Naive thymus-derived CD4-positive, alpha-beta T cell (primary cell): ENCODE results near the gene EIF2AK2. TPM values are rescaled to one million over a fixed set of nuclear protein-coding genes. Genes with fewer than 3 reads are reported as not detected.
"Not testable (repeated sequence)": the region's sequence is repeated elsewhere in the genome, so short reads cannot be mapped to it uniquely, and the experiment has no call there.

Experiments
- ATAC-seq: fragments of 150-1000 bp; cut with Tn5 transposase; 2 replicates; pipeline ENCODE4 v1.10.0; 2021; ENCODE audit warnings: mild to moderate bottlenecking, moderate library complexity
- CTCF ChIA-PET: fragments of 350-600 bp; sonication (Branson Sonifier 250); formaldehyde crosslinking; loops from one replicate; lab custom pipeline; 2021; ENCODE audit warnings: antibody characterized with exemption; lab: Charles Lee
- POLR2A ChIA-PET: fragments of 350-600 bp; sonication (Branson Sonifier 250); formaldehyde crosslinking; loops from one replicate; lab custom pipeline; 2021; ENCODE audit warnings: antibody characterized with exemption, inconsistent platforms; lab: Charles Lee
- DNase-seq, 9 donors: peaks; one replicate each; pipeline versions ENCODE4 v3.0.0 to v3.0.0-alpha.2; 2020 to 2022; ENCODE audit warnings: mixed read lengths in 1 of 9
- H3K27ac ChIP-seq: one replicate; pipeline ENCODE4 v1.7.0; 2013; ENCODE audit warnings: mild to moderate bottlenecking, low read depth, low read length, moderate library complexity
- H3K27me3 ChIP-seq, 2 donors: one replicate each; pipeline ENCODE4 v1.7.0; 2013; ENCODE audit warnings: low read length in 2 of 2, mild to moderate bottlenecking in 2 of 2, moderate library complexity in 2 of 2; ENCODE audit not compliant: control insufficient read depth in 2 of 2, insufficient read depth in 2 of 2
- H3K36me3 ChIP-seq, 3 experiments: 1 replicate in 2 of 3; 2 replicates in 1 of 3; pipeline ENCODE4 v1.7.0; 2013; ENCODE audit warnings: low read length in 3 of 3, mild to moderate bottlenecking in 3 of 3, moderate library complexity in 1 of 3; ENCODE audit not compliant: insufficient read depth in 3 of 3, control insufficient read depth in 2 of 3
- H3K4me1 ChIP-seq, 2 donors: one replicate each; pipeline ENCODE4 v1.7.0; 2013; ENCODE audit warnings: low read length in 2 of 2, mild to moderate bottlenecking in 2 of 2, moderate library complexity in 1 of 2; ENCODE audit not compliant: control insufficient read depth in 2 of 2, insufficient read depth in 2 of 2
- H3K4me3 ChIP-seq: 2 replicates; pipeline ENCODE4 v1.7.0; 2013; ENCODE audit warnings: mild to moderate bottlenecking, low read length
- H3K9me3 ChIP-seq, 3 experiments: 1 replicate in 2 of 3; 2 replicates in 1 of 3; pipeline ENCODE4 v1.7.0; 2013; ENCODE audit warnings: low read length in 3 of 3; ENCODE audit not compliant: control insufficient read depth in 2 of 3
- H3K27ac Mint-ChIP-seq, 9 donors: one replicate each; pipeline ENCODE4 v1.8.0; 2020 to 2022; ENCODE audit warnings: mixed read lengths in 9 of 9, mild to moderate bottlenecking in 8 of 9, moderate library complexity in 5 of 9, inconsistent platforms in 2 of 9
- H3K27me3 Mint-ChIP-seq, 5 donors: one replicate each; pipeline ENCODE4 v1.8.0; 2021 to 2022; ENCODE audit warnings: mixed read lengths in 5 of 5, mild to moderate bottlenecking in 1 of 5
- H3K36me3 Mint-ChIP-seq, 5 donors: one replicate each; pipeline ENCODE4 v1.8.0; 2020 to 2022; ENCODE audit warnings: mixed read lengths in 5 of 5, mild to moderate bottlenecking in 3 of 5, inconsistent platforms in 1 of 5
- H3K4me1 Mint-ChIP-seq, 7 donors: one replicate each; pipeline ENCODE4 v1.8.0; 2020 to 2022; ENCODE audit warnings: mixed read lengths in 7 of 7, mild to moderate bottlenecking in 3 of 7, inconsistent platforms in 1 of 7
- H3K4me3 Mint-ChIP-seq, 10 donors: one replicate each; pipeline ENCODE4 v1.8.0; 2020 to 2022; ENCODE audit warnings: mild to moderate bottlenecking in 10 of 10, mixed read lengths in 10 of 10, moderate library complexity in 6 of 10, inconsistent platforms in 2 of 10
- H3K9me3 Mint-ChIP-seq, 11 donors: one replicate each; pipeline ENCODE4 v1.8.0; 2020 to 2022; ENCODE audit warnings: mixed read lengths in 11 of 11, mild to moderate bottlenecking in 4 of 11, inconsistent platforms in 1 of 11, moderate library complexity in 1 of 11
- intact Hi-C, 2 donors: fragments of 100-400 bp; cut with micrococcal nuclease; formaldehyde crosslinking; loops; one replicate each; pipeline ENCODE4 v1.15.1; 2023
- polyA plus RNA-seq, 2 donors: library from polyadenylated mRNA; unstranded; fragments of 300-500 nt; fragmentation: Illumina TruSeq; gene quantifications; one replicate each; pipeline ENCODE4 v1.2.3, GENCODE V29; 2021
- total RNA-seq, 6 experiments: library from RNA in 5 of 6; stranded (reverse) in 5 of 6; gene quantifications; 1 replicate in 5 of 6; 2 replicates in 1 of 6; pipeline ENCODE4 v1.2.3 and lab custom pipeline; 2021 to 2026

Gene EIF2AK2
- 10 to 100 TPM; 21.2 to 91.9 (median 24.2) TPM for total RNA-seq
- 10 to 100 TPM; 20.4 to 23.5 TPM for polyA plus RNA-seq
- 58.7 reads per million, percentile 74 among the genes with 10 or more reads in this experiment for total RNA-seq (lab: John Stamatoyannopoulos, UW)

GRCh38 chr2:37156857-37157714 is at the start of gene EIF2AK2:
TSS of gene EIF2AK2 (minus strand) at chr2:37156980. CDS start at chr2:37147806, 9,174 bp downstream.
- Histone ChIP-seq H3K4me3 (peak within 1 kb of the TSS; percentile 92), H3K9me3 (no peaks in the 10 kb centered on the region), H3K27me3 (no peaks in the 10 kb centered on the region), H3K4me1 (peaks cover 18 to 25% of the 10 kb centered on the region in 2 donors), H3K36me3 (peaks cover 0 to 4% (median 0%) of the 10 kb centered on the region in 3 experiments), H3K27ac (peak within 1 kb of the TSS; percentile 81)
- Mint-ChIP-seq H3K4me1 (peaks cover 29 to 57% (median 48%) of the 10 kb centered on the region in 7 donors), H3K9me3 (no peaks in the 10 kb centered on the region), H3K27me3 (peaks cover 0 to 4% (median 0%) of the 10 kb centered on the region in 5 donors), H3K36me3 (peaks cover 9 to 27% (median 22%) of the 10 kb centered on the region in 5 donors), H3K4me3 (peak within 1 kb of the TSS; percentile 88 to 99 (median 94)), H3K27ac (peak within 1 kb of the TSS; percentile 86 to 96 (median 92))
- intact Hi-C loops: loop anchor here (1.0 to 5.0 kb wide), 7 partner anchors 39 to 1220 kb away; partner anchors contain the start of genes CEBPZ (in 2 of the 2), CEBPZOS (in 2 of the 2), GPATCH11 (in 2 of the 2) and HEATR5B (in 2 of the 2)
- POLR2A ChIA-PET: interaction anchor here (0.7 to 4.0 kb wide), 4 partner anchors 9 to 1594 kb away, joined by 3 to 15 read pairs (median 3); partner anchors contain the start of genes CEBPZOS and SRSF7
- ATAC-seq: peak; percentile 96
- DNase-seq: peak; percentile 59 to 85 (median 80)
- CTCF ChIA-PET: interaction anchor here (0.6 to 1.2 kb wide), 4 partner anchors 9 to 382 kb away, joined by 3 to 4 read pairs (median 3); no protein-coding TSS in a partner anchor

- no peaks in the 10 kb centered on the region for H3K4me1 ChIP-seq
- H3K27me3 ChIP-seq: no peaks in the 10 kb centered on the region
- H3K4me1 Mint-ChIP-seq: peaks cover 11 to 39% (median 30%) of the 10 kb centered on the region in 7 donors
- CTCF ChIA-PET: no interaction called here
- H3K4me3 Mint-ChIP-seq: peak overlapping the region in 1 of 10 donors; percentile 30
- H3K9me3 Mint-ChIP-seq: peaks cover 16 to 75% (median 49%) of the 10 kb centered on the region in 11 donors
- no peak overlapping the region for H3K4me3 ChIP-seq
- H3K36me3 Mint-ChIP-seq: peaks cover 41 to 95% (median 87%) of the 10 kb centered on the region in 5 donors
- peak overlapping the region in 2 of 9 donors; percentile 9 to 21 for H3K27ac Mint-ChIP-seq
- H3K36me3 ChIP-seq: peaks cover 15 to 77% (median 24%) of the 10 kb centered on the region in 3 experiments
- DNase-seq (no peak), ATAC-seq (no peak)
- no peaks in the 10 kb centered on the region for H3K27me3 Mint-ChIP-seq
- POLR2A ChIA-PET: interaction anchor here (0.8 kb wide), 1 partner anchor 10 kb away, joined by 4 read pairs; no protein-coding TSS in a partner anchor
- peaks cover 0 to 38% (median 0%) of the 10 kb centered on the region in 3 experiments for H3K9me3 ChIP-seq
- intact Hi-C loops: no loop called here
- no peak overlapping the region for H3K27ac ChIP-seq
Measured at GRCh38 chr2:37205689-37206341, 49.0 kb upstream of the EIF2AK2 start.

- peak overlapping the region in 2 of 9 donors; percentile 45 to 47 for H3K27ac Mint-ChIP-seq
- H3K4me3 Mint-ChIP-seq, H3K27ac ChIP-seq, CTCF ChIA-PET, H3K4me1 ChIP-seq, DNase-seq, ATAC-seq, POLR2A ChIA-PET, H3K4me3 ChIP-seq, intact Hi-C loops, H3K27me3 Mint-ChIP-seq, H3K27me3 ChIP-seq: not testable (repeated sequence)
- peaks cover 16 to 69% (median 45%) of the 10 kb centered on the region in 11 donors for H3K9me3 Mint-ChIP-seq
- H3K4me1 Mint-ChIP-seq: peaks cover 8 to 39% (median 33%) of the 10 kb centered on the region in 7 donors
- Histone ChIP-seq H3K9me3 (peaks cover 0 to 38% (median 0%) of the 10 kb centered on the region in 3 experiments), H3K36me3 (peaks cover 13 to 75% (median 24%) of the 10 kb centered on the region in 3 experiments)
- peaks cover 41 to 94% (median 81%) of the 10 kb centered on the region in 5 donors for H3K36me3 Mint-ChIP-seq
Measured at GRCh38 chr2:37205071-37205661, 48.4 kb upstream of the EIF2AK2 start.

GRCh38 chr2:37203708-37204107 is 46.9 kb upstream of the EIF2AK2 start:
- ATAC-seq: no peak
- peaks cover 10 to 61% (median 13%) of the 10 kb centered on the region in 3 experiments for H3K36me3 ChIP-seq
- Mint-ChIP-seq H3K36me3 (peaks cover 30 to 84% (median 66%) of the 10 kb centered on the region in 5 donors), H3K27ac (no peak overlapping the region), H3K4me1 (peaks cover 13 to 51% (median 43%) of the 10 kb centered on the region in 7 donors), H3K27me3 (no peaks in the 10 kb centered on the region), H3K4me3 (no peak overlapping the region), H3K9me3 (peaks cover 11 to 54% (median 32%) of the 10 kb centered on the region in 11 donors)
- H3K27me3 ChIP-seq: no peaks in the 10 kb centered on the region
- intact Hi-C loops: no loop called here
- no peak overlapping the region for H3K27ac ChIP-seq
- H3K4me3 ChIP-seq: no peak overlapping the region
- peaks cover 0 to 26% (median 0%) of the 10 kb centered on the region in 3 experiments for H3K9me3 ChIP-seq
- ChIA-PET CTCF (no interaction called here), POLR2A (interaction anchor here (1.0 to 1.2 kb wide), 2 partner anchors 10 to 28 kb away, joined by 3 read pairs; partner anchors contain the start of genes CEBPZ and NDUFAF7)
- H3K4me1 ChIP-seq: peaks cover 0 to 4% of the 10 kb centered on the region in 2 donors
- no peak for DNase-seq

GRCh38 chr2:37201766-37202165 is 45.0 kb upstream of the EIF2AK2 start:
- Mint-ChIP-seq H3K9me3 (peaks cover 6 to 35% (median 12%) of the 10 kb centered on the region in 11 donors), H3K4me3 (no peak overlapping the region), H3K27me3 (no peaks in the 10 kb centered on the region), H3K27ac (peak overlapping the region in 8 of 9 donors; percentile 40 to 79 (median 64)), H3K4me1 (peaks cover 13 to 53% (median 46%) of the 10 kb centered on the region in 7 donors), H3K36me3 (peaks cover 12 to 65% (median 47%) of the 10 kb centered on the region in 5 donors)
- no peaks in the 10 kb centered on the region for H3K27me3 ChIP-seq
- H3K9me3 ChIP-seq: peaks cover 0 to 14% (median 0%) of the 10 kb centered on the region in 3 experiments
- H3K27ac ChIP-seq: no peak overlapping the region
- ATAC-seq (peak; percentile 43), DNase-seq (peak in 1 of 9 donors; percentile 33)
- POLR2A ChIA-PET: no interaction called here
- no peak overlapping the region for H3K4me3 ChIP-seq
- peaks cover 10 to 15% of the 10 kb centered on the region in 2 donors for H3K4me1 ChIP-seq
- CTCF ChIA-PET: no interaction called here
- intact Hi-C loops: no loop called here
- H3K36me3 ChIP-seq: peaks cover 6 to 46% (median 7%) of the 10 kb centered on the region in 3 experiments
